Fibroblast of skin of abdomen (primary cell): ENCODE results near the gene PLA2G10.
"Not testable (repeated sequence)": the region's sequence is repeated elsewhere in the genome, so short reads cannot be mapped to it uniquely, and the experiment has no call there.

Experiments
- DNase-seq: peaks from one replicate; pipeline ENCODE4 v3.0.0-alpha.2; 2013

The PLA2G10 gene

DNA sequence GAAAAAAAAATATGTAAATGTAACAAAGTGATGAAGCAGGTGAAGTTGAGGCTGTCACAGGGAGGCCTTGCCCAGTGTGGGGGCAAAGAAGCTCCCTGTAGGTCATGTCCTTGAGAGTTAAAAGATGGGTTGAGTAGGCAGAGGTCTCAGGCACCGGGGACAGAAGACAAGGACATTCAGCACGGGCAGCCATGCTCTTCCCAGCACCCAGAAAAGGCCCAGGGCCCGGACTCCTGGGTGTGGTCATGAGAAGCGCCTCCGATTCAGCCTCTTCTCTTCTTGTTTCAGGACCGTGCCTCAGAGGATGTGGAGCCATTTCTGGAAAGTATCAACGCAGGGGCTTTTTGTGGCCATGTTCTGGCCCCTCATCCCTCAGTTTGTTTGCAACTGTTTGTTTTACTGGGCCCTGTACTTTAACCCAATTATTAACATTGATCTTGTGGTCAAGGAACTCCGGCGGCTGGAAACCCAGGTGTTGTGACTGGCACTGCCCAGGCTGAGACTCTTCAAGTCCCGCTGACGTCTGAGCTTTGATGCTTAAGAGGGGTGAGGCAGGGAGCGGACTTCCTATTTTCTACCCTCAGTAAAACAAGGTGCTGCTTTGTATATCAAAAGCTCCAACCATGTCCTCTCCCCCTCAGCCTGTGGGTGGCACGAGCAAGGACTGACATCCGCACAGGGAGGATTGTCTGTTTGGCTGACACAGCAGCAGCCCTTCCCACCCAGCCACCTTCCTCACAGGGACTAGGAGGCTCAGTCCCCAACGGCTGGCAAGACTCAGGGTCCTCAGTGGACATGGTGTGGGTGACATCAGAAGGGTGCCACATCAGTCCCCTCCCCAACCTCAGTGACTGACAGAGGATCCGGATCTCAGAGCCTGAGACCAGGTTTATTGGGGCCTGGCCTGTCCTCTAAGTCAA, 26.5 kb downstream of the PLA2G10 start:
- no peak for DNase-seq

DNA sequence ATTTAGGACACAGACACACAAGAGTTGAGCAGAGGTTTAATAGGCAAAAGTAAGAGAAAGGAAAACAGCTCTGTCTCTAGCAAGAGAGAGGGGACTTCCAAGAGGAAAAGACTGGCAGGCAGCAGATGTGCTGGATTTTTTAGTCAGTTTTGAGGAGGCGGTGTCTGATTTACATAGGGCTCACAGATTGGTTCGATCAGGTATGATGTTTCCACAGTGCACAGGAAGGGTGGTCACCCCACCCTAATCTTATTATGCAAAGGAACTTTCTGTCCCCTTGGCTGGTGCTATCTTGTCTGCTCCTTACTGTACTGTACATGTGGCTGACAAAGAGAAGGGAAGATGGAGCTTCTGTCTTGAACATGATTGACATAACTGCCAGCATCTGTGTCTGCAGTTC, 36.0 kb downstream of the PLA2G10 start:
- no peak for DNase-seq

DNA sequence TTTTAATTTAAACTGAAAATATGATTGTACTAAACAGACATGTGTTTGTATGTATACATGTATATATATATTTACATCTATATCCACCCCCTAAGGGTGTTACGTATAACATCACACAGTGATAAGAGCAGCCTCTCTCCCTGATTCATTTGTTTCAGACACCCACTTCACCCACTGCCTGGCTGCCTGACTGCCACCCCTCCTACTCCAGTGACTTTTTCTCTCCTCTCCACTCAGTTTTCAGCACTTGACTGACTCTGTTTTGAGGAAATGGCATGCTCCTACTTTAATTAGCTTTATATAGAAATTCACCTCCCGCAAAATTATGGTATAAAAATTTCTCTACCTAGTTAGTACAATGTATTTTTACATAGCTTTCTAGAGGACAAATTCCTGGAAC, 41.4 kb downstream of the PLA2G10 start:
- no peak for DNase-seq

DNA sequence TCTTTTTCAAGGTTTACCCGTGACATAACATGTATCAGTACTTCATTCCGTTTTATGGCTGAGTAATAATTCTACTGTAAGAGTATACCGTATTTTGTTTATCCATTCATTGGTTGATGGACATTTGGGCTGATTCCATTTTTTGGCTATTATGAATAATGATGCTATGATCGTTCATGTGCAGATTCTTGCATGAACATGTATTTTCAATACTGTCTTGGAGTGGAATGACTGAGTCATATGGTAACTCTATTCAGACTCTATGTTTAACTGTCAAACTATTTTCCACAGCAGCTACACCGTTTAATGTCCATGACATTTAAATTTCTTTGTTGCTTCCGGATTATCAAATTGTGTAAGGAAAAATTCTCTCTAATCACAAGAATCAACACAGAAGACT, 43.5 kb downstream of the PLA2G10 start:
- DNase-seq, result no peak

DNA sequence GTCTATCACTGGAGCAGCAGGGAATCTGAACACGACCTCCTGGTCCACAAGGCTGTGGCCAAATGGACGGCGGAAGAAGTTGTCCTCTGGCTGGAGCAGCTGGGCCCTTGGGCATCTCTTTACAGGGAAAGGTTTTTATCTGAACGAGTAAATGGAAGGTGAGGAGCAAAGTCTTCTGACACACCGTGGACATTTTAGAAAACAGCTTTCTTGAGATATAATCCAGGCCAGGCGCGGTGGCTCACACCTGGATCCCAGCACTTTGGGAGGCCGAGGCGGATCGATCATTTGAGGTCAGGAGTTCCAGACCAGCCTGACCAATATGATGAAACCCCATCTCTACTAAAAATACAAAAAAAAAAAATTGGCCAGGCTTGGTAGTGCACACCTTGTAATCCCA, 44.3 kb downstream of the PLA2G10 start:
- no peak for DNase-seq

DNA sequence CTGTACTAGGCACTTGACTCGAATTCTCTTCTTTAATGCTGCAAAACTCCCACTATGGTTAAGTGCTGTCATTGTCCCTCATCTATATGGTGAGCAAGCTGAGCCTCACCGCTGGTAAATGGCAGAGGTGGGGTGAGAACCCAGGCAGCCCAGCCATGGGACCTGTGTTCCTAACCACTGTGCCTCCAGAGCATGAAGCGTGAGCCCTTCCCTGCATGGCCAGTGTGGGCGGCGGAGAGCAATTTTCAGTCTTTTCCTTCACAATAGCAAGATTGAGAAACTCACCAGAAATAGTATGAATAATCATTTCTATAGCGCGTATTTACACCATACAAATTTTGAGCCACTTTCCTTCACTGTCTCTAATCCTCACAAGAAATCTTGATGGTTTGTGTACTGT, 52.2 kb downstream of the PLA2G10 start:
- no peak for DNase-seq

DNA sequence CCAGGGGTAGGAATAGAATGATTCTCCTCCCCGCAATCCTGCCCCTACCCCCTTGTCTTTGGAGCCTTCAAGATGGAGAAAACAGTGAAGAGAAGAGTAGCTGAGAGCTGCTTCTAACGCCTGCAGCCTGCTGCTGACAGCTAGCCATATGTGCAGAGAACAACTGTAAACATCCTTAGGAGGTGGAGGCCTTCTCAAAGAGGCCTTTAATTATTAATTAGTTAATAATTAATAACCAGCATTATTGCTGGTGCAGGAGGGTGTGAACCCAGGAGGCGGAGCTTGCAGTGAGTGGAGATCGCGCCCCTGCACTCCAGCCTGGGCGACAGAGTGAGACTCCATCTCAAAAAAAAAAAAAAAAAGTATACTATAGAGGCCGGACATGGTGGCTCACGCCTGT, 52.9 kb downstream of the PLA2G10 start:
- DNase-seq, result no peak

DNA sequence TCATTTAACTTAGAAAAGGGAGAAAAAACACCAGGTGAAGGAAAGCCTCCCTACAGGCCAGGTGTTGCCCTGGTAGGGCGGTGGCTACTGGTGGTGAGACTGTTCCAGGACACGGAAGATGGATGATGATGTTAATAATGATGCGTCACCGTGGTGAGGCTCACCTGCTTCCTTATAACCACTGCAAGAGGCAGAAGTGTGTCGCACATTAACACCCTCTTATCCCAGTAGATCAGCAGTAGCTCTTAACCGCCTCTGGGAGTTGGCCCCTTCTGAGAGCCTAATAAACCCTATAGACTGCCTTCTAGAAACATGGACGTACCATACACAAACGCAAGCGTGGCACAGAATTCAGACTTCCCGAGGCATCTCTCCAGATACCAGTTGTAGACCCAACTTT, 53.6 kb downstream of the PLA2G10 start:
- DNase-seq, result no peak

DNA sequence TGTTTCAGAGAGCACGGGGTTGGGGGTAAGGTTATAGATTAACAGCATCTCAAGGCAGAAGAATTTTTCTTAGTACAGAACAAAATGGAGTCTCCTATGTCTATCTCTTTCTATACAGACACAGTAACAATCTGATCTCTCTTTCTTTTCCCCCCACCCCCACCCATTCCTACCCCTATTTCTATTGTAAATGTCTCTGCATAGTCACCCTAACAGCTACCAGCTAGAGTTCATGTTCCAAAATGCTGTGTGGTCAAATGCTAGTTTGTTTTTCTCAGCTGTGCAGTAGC, 57.2 kb downstream of the PLA2G10 start:
- DNase-seq, result not testable (repeated sequence)

DNA sequence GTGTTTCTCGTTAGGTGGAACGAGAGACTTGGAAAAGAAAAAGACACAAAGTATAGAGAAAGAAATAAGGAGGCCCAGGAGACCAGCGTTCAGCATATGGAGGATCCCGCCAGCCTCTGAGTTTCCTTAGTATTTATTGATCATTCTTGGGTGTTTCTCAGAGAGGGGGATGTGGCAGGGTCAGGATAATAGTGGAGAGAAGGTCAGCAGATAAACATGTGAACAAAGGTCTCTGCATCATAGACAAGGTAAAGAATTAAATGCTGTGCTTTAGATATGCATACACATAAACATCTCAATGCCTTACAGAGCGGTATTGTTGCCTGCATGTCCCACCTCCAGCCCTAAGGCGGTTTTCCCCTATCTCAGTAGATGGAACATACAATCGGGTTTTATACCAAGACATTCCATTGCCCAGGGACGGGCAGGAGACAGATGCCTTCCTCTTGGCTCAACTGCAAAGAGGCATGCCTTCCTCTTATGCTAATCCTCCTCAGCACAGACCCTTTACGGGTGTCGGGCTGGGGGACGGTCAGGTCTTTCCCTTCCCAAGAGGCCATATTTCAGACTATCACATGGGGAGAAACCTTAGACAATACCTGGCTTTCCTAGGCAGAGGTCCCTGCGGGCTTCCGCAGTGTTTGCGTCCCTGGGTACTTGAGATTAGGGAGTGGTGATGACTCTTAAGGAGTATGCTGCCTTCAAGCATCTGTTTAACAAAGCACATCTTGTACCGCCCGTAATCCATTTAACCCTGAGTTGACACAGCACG, 57.7 kb downstream of the PLA2G10 start:
- DNase-seq, result not testable (repeated sequence)

DNA sequence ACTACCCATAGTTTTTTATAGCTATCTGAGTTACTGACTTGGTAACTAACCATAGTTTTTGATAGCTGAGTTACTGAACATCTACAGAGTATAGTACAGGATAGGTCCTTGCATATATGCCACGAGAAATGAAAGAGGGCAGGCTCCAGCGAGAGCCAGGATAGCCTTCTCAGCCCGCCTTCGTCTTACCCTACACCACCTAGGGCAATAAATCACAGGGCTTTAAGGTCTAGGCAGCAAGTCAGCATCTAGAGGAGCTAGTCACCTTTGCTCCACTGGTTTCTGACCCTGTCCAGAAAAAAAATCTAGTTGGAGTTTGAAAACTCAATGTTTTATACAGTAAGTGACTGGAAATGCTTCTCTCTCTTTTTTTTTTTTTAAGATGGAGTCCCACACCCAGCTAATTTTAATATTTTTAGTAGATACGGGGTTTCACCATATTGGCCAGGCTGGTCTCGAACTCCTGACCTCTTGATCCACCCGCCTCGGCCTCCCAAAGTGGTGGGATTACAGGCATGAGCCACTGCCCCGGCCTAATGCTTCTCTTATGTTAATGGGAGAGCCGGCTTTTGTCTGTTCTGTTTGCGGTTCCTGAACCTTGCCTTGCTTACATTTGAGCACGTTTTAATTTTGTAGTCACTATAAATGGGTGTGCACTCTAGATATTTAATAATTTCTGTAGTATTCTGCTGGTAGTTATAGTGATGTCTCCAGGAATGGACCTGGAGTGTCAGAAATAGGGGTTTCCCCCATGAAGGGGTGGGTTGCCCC, 58.5 kb downstream of the PLA2G10 start:
- no peak for DNase-seq

DNA sequence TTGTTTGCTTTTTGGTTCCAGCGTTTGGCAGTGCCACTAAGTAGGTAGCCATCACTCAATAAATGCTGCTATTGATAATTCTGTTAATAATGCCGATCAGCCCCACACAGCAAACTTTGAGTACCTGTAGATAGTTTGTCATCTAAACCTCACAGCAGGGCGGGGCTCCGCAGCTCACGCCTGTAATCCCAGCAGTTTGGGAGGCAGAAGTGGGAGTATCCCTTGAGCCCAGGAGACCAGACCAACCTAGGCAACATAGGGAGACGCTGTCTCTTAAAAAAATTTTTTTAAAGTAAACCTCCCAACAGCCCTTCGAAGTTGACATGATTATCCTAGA, 59.8 kb downstream of the PLA2G10 start:
- DNase-seq, result no peak

DNA sequence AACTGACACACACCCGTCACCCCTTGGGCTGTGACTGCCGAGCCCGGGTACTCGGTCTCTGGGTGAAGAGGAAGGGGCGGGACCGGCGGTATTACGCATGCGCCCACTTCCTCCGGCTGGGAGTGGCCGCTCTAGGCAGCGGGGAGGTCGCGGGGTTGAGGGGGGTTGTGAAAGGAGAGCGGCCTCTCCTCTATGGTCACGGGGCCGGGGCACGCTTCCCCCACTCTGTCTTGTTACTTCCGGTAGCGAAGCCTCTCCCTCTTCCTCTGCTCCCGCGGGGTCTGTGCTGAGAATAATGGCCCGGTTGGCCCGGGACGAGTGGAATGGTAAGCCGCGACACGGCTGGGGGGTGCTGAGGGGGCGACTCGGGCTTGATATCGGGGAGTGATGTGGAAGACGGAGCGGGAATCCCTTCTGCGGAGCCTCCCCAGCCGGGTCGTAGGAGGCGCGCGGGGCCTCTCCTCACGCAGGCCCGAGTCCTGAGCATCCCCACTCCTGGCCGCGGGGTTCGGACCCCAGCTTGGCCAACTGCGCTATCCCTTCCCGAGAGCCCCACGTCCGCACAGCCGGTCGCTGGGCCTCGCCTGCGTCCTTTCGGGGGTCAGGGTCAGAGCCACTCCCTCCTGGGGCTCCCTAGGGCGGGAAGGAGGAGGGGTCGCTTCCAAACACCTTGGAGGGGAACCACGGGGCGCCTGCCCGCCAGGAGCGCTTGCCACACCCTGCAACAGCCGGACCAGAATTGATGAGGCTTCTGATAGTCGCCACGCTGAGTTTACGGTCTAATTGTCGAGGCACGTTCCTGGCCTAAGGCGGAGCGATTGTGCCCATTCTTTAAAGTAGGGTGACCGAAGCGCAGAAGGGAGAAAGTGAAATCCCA, 61.2 kb downstream of the PLA2G10 start, which contains the start of gene BFAR:
BFAR (plus strand) TSS at position 259 of the 877 bp plus-strand sequence. CDS start 11,396 bp downstream, outside the sequence.
- DNase-seq, result peak; percentile 98

DNA sequence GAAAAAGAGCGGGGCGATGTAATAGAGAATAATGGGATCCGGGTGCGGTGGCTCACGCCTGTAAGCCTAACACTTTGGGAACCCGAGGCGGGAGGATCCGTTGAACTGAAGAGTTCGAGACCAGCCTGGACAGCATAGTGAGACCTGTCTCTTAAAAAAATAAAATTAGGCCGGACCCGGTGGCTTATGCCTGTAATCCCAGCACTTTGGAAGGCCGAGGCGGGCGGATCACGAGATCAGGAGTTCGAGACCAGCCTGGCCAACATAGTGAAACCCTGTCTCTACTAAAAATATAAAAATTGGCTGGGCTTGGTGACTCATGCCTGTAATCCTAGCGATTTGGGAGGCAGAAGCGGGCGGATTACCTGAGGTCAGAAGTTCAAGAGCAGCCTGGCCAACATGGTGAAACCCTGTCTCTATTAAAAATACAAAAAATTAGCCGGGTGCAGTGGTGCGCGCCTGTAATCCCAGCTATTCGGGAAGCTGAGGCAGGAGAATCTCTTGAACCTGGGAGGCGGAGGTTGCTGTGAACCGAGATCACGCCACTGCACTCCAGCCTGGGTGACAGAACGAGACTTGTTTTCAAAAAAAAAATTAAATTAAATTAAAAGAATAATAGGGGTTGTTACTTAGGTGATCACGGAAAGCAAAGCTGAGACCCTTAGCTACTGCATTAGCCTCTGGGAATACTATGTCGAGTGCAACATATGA, 63.3 kb downstream of the PLA2G10 start:
- not testable (repeated sequence) for DNase-seq

DNA sequence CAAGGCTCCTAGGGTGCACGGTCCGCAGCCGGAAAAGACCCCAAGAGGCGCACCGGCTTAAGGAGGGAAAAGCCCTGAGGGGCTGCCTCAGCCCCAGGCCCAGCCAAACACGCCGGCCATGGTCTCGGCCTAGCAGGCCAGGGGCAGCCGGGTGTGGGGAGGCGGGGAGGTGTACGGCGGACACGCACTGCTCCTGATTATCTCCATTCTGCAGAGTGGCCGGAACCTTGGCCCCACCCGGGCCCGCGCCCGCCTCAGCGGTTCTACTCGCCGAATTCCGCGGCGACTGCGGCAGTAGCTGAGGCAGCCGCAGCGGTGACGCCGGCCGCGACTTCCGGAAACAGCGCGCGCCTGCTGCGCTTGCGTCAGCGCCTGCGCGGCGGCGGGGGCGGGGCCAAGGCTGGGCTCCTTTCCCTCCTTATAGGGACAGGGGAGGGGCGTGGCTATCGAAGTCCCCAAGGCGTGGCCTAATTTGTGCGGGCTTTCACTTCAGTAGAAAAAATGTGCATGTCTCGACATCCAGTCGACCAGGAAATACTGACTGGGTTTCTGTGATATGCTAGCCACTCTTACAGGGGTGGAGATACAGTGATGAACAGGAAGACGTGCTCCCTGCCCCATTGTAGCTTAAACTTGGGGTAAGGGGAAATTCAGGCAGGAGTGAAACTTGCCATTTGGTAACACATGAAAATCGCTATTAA, 64.0 kb downstream of the PLA2G10 start, which contains the start of gene PARN:
PARN (minus strand) TSS at position 342 of the 701 bp plus-strand sequence; CDS start at position 207, 135 bp downstream.
- peak; percentile 98 for DNase-seq

DNA sequence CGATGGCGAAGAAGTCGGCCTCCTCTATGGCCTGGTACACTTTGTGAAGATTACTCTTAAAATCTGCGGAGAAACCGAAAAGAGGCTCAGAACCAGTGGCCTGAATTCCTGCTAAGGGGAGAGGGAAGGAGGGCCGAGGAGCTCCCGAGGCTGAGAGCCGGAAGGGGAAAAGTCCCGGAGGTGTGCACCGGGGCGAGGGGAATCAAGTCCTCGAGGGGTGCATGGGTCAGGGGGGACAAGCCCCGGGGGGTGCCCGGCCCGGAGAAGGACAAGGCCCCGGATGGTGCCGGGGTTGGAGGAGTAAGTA, 64.5 kb downstream of the PLA2G10 start:
- peak; percentile 1 for DNase-seq

DNA sequence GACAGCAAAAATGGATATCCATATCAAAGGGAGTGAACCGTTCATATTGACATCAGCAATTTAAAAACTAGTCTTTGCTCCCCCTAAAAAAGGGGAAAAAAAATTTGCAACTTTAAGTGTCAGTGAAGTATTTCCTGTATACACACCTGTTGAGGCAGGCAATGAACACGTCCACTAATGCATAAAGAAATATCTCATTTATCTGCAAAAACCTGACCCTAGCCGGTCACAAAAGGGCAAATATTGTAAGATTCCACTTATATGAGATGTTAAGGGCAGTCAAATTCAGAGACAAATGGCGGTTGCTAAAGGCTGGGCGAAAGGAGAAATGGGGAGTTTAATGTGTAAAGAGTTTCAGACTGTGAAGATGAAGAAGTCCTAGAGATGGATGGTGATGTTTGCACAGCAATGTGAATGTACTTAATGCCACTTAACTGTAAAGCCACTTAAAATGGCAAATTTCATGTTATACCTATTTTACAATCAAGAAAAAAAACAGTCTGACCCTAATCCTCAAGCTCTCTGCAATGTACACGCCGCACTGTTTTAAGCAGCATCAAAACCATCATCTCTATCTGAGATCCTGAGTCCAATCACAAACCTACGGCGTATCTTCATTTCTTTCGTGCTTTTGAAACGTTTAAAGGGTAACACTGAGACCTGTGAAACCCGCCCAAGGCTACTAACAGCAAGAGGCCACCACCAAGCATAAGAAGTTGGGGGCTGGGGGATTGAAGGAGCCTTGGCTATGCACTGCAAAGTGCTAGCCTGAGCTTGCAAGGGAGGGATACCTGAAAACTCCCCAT, 65.1 kb downstream of the PLA2G10 start:
- DNase-seq, result no peak

DNA sequence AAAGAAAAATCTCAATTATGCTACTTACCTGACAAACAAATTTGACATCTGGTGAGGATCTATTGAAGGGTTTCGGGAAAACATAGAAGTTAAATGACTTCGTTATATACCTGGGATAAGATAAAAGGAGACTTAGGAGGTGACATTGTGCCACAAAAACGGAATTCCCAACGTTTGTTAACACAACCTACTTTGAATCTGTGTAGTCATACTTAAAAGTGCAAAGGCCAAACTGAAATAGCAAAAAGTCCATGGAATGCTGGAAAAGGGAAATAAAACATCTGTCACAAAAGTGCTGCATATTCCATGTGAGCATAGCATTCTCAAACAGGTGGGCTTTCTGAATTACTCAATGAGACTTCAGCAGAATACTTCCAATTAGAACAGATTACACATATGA, 67.0 kb downstream of the PLA2G10 start:
- DNase-seq, result no peak
